PC-3 (cell line): ENCODE measurements around the gene TMEM256. TPM values are rescaled to one million over a fixed set of nuclear protein-coding genes. Genes with fewer than 3 reads are reported as not detected.
A peak's percentile ranks its signal among the peaks of the same experiment; 100 is the strongest.

Experiments
- ATAC-seq: fragments of 200-7000 bp; cut with Tn5 transposase; 2 replicates; pipeline ENCODE4 v1.9.1; 2020; ENCODE audit warnings: mild to moderate bottlenecking, moderate library complexity
- BruUV-seq: library from RNA; stranded (reverse); fragments of 400-500 nt; replicated peaks from 2 replicates; lab custom pipeline; 2021; lab: Mats Ljungman, UMichigan
- CTCF ChIA-PET: fragments of 300-600 bp; sonication (Branson Sonifier 250); formaldehyde crosslinking; loops from one replicate; lab custom pipeline; 2022; ENCODE audit warnings: antibody characterized with exemption; lab: Charles Lee
- POLR2A ChIA-PET: fragments of 300-600 bp; sonication (Branson Sonifier 250); formaldehyde crosslinking; loops from one replicate; lab custom pipeline; 2022; ENCODE audit warnings: antibody characterized with exemption; ENCODE audit not compliant: unreplicated experiment; lab: Charles Lee
- DNase-seq: peaks from one replicate; pipeline ENCODE4 v3.0.0-alpha.2; 2015
- H2AFZ ChIP-seq: fragments of 300-600 bp; sonication (generic); 2 replicates; pipeline ENCODE4 v1.6.0; 2016; ENCODE audit warnings: antibody characterized with exemption, low read length
- H3F3A ChIP-seq: fragments of 300-600 bp; sonication (generic); one replicate; pipeline ENCODE4 v1.6.0; 2017; ENCODE audit warnings: antibody characterized with exemption, low read length, control low read depth, mild to moderate bottlenecking; ENCODE audit not compliant: unreplicated experiment
- H3K27ac ChIP-seq: fragments of 300-600 bp; sonication (generic); 2 replicates; pipeline ENCODE4 v1.5.1; 2016; ENCODE audit warnings: mild to moderate bottlenecking, low read length
- H3K27me3 ChIP-seq: fragments of 300-600 bp; sonication (generic); 2 replicates; pipeline ENCODE4 v1.6.1; 2016; ENCODE audit warnings: low read length, mixed read lengths
- H3K36me3 ChIP-seq: fragments of 300-600 bp; sonication (generic); 2 replicates; pipeline ENCODE4 v1.6.1; 2016; ENCODE audit warnings: low read depth, mixed run types, low read length, mixed read lengths
- H3K4me1 ChIP-seq: fragments of 300-600 bp; sonication (generic); 2 replicates; pipeline ENCODE4 v1.5.1; 2016; ENCODE audit warnings: low read length; ENCODE audit not compliant: insufficient read depth
- H3K4me2 ChIP-seq: fragments of 300-600 bp; sonication (generic); 2 replicates; pipeline ENCODE4 v1.6.0; 2016; ENCODE audit warnings: low read length
- H3K4me3 ChIP-seq: fragments of 300-600 bp; sonication (generic); 2 replicates; pipeline ENCODE4 v1.5.1; 2016; ENCODE audit warnings: mild to moderate bottlenecking, low read length, mixed read lengths
- H3K79me2 ChIP-seq: fragments of 300-600 bp; sonication (generic); 2 replicates; pipeline ENCODE4 v1.6.1; 2017; ENCODE audit warnings: low read length, mixed read lengths
- H3K9ac ChIP-seq: fragments of 300-600 bp; sonication (generic); 2 replicates; pipeline ENCODE4 v1.6.0; 2016; ENCODE audit warnings: mild to moderate bottlenecking, low read length
- H3K9me2 ChIP-seq: fragments of 300-600 bp; sonication (generic); replicated peaks from 2 replicates; pipeline ENCODE4 v1.6.1; 2016; ENCODE audit warnings: mixed run types, low read length, mixed read lengths
- H3K9me3 ChIP-seq: fragments of 300-600 bp; sonication (generic); 2 replicates; pipeline ENCODE4 v1.6.1; 2016; ENCODE audit warnings: low read length, mixed read lengths
- H4K20me1 ChIP-seq: fragments of 300-600 bp; sonication (generic); 2 replicates; pipeline ENCODE4 v1.6.1; 2016; ENCODE audit warnings: low read length, mixed read lengths
- CTCF ChIP-seq: fragments of 300-600 bp; sonication (generic); conservative IDR thresholded peaks from 2 replicates; pipeline ENCODE4 v1.5.1; 2017; ENCODE audit warnings: antibody characterized with exemption, low read depth, mild to moderate bottlenecking, low read length
- EZH2 ChIP-seq: fragments of 300-600 bp; sonication (generic); IDR thresholded peaks from one replicate; pipeline ENCODE4 v1.6.1; 2017; ENCODE audit warnings: antibody characterized with exemption, mild to moderate bottlenecking, low read length; ENCODE audit not compliant: unreplicated experiment
- EZH2phosphoT487 ChIP-seq: fragments of 300-600 bp; sonication (generic); IDR thresholded peaks from 2 replicates; pipeline ENCODE4 v1.6.1; 2018; ENCODE audit warnings: mild to moderate bottlenecking, antibody characterized with exemption, low read length, borderline replicate concordance
- intact Hi-C: fragments of 100-400 bp; cut with micrococcal nuclease; formaldehyde crosslinking; loops from 2 replicates; pipeline ENCODE4 v1.9.0; 2023
- total RNA-seq: library from RNA; depleted of rRNA; stranded (reverse); fragments of >200 nt; gene quantifications from 2 replicates; pipeline ENCODE4 v1.2.3, GENCODE V29; 2014

Gene TMEM256
- total RNA-seq, 1 experiment from 2014 or later, result 82.4 TPM

GRCh38 chr17:7389924-7390910 is 13.7 kb downstream of the TMEM256 start:
- Histone ChIP-seq H2AFZ (no peak overlapping the region), H3K4me2 (no peak overlapping the region), H3K36me3 (no peaks in the 10 kb centered on the region; the same call in 1 of the 2 replicates), H3K9me3 (no peaks in the 10 kb centered on the region), H3K4me3 (no peak overlapping the region), H3K9me2 (no peaks in the 10 kb centered on the region), H3K4me1 (peaks cover 4% of the 10 kb centered on the region; the same call in 1 of the 2 replicates), H3K27ac (no peak overlapping the region), H4K20me1 (no peaks in the 10 kb centered on the region), H3K9ac (no peak overlapping the region), H3K79me2 (peaks cover 16% of the 10 kb centered on the region), H3F3A (no peaks in the 10 kb centered on the region), H3K27me3 (no peaks in the 10 kb centered on the region)
- ATAC-seq (no peak), DNase-seq (no peak)
- ChIA-PET CTCF (no interaction called here), POLR2A (no interaction called here)
- intact Hi-C loops, result no loop called here
- TF ChIP-seq EZH2, result no peak
- TF ChIP-seq EZH2phosphoT487, result no peak
- no peak for TF ChIP-seq CTCF
- BruUV-seq, result TSS peak; percentile 17

DNA sequence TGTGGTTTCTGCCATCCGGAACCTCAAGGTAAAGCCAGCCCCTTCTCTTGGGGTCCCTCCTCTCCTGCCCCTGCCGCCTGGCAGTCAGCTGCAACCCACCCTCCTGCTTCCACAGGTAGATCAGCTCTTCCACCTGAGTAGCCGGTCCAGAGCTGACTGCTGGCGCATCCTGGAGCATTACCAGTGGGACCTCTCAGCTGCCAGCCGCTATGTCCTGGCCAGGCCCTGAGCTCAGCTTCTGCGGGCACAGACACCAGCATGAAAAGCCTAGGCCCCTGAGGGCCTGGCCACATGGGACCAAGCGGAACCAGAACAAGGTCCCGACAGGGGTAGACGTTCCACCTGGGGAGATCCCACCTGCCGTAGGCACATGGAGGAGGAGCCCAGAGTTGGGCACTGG is 15.0 kb downstream of the TMEM256 start:
- Histone ChIP-seq H3K79me2 (peaks cover 11% of the 10 kb centered on the region), H3K4me3 (no peak overlapping the region), H3K36me3 (no peaks in the 10 kb centered on the region; the same call in 1 of the 2 replicates), H3K4me1 (no peaks in the 10 kb centered on the region), H3K9me2 (no peaks in the 10 kb centered on the region), H3F3A (no peaks in the 10 kb centered on the region), H4K20me1 (no peaks in the 10 kb centered on the region), H3K9ac (no peak overlapping the region), H3K9me3 (no peaks in the 10 kb centered on the region), H2AFZ (no peak overlapping the region), H3K27ac (no peak overlapping the region), H3K4me2 (no peak overlapping the region), H3K27me3 (no peaks in the 10 kb centered on the region)
- POLR2A ChIA-PET, result no interaction called here
- no TSS peak for BruUV-seq
- ATAC-seq (no peak), DNase-seq (no peak)
- CTCF ChIA-PET, result no interaction called here
- intact Hi-C loops, result no loop called here
- TF ChIP-seq EZH2 (no peak), EZH2phosphoT487 (no peak), CTCF (no peak)
